BE2C (cell line): ENCODE measurements around the gene OXER1.

Experiments
- DNase-seq: peaks from one replicate; pipeline ENCODE4 v3.0.0-alpha.2; 2020
- H3K27me3 ChIP-seq: fragments of 250-450 bp; sonication (Bioruptor Pico); 2 replicates; pipeline ENCODE4 v1.5.1; 2020; ENCODE audit warnings: mild to moderate bottlenecking
- H3K36me3 ChIP-seq: fragments of 250-450 bp; sonication (Bioruptor Pico); 2 replicates; pipeline ENCODE4 v1.5.1; 2020; ENCODE audit warnings: mild to moderate bottlenecking
- H3K4me1 ChIP-seq: fragments of 250-450 bp; sonication (Bioruptor Pico); 2 replicates; pipeline ENCODE4 v1.5.1; 2020
- H3K4me3 ChIP-seq: 2 replicates; pipeline ENCODE4 v1.5.1; 2011; ENCODE audit warnings: low read depth, low read length
- H3K9me3 ChIP-seq: fragments of 250-450 bp; sonication (Bioruptor Pico); 2 replicates; pipeline ENCODE4 v1.5.1; 2020
- CTCF ChIP-seq: IDR thresholded peaks from 2 replicates; pipeline ENCODE4 v1.5.1; 2012; ENCODE audit warnings: mild to moderate bottlenecking, low read depth, low read length

Gene OXER1

GRCh38 chr2:42744545-42745082, 19.3 kb downstream of the OXER1 start:
- Histone ChIP-seq H3K4me1 (no peaks in the 10 kb centered on the region), H3K4me3 (no peak overlapping the region), H3K36me3 (no peaks in the 10 kb centered on the region; the same call in 1 of the 2 replicates), H3K27me3 (no peaks in the 10 kb centered on the region), H3K9me3 (no peaks in the 10 kb centered on the region)
- no peak for DNase-seq
- no peak for TF ChIP-seq CTCF

GRCh38 chr2:42743659-42743990, 20.3 kb downstream of the OXER1 start:
- no peak for TF ChIP-seq CTCF
- Histone ChIP-seq H3K4me1 (no peaks in the 10 kb centered on the region; the same call in 1 of the 2 replicates), H3K27me3 (no peaks in the 10 kb centered on the region), H3K9me3 (no peaks in the 10 kb centered on the region), H3K4me3 (no peak overlapping the region), H3K36me3 (no peaks in the 10 kb centered on the region; the same call in 1 of the 2 replicates)
- no peak for DNase-seq

GRCh38 chr2:42742740-42743658, 20.9 kb downstream of the OXER1 start:
- H3K9me3 ChIP-seq: no peaks in the 10 kb centered on the region
- no peak overlapping the region for H3K4me3 ChIP-seq
- H3K36me3 ChIP-seq: no peaks in the 10 kb centered on the region; the same call in 1 of the 2 replicates
- TF ChIP-seq CTCF: no peak
- H3K4me1 ChIP-seq: no peaks in the 10 kb centered on the region; the same call in none of the 2 replicates
- DNase-seq: no peak
- H3K27me3 ChIP-seq: no peaks in the 10 kb centered on the region

GRCh38 chr2:42741140-42741539, 22.8 kb downstream of the OXER1 start:
- TF ChIP-seq CTCF: no peak
- H3K27me3 ChIP-seq: no peaks in the 10 kb centered on the region
- H3K4me3 ChIP-seq: no peak overlapping the region
- no peaks in the 10 kb centered on the region; the same call in 1 of the 2 replicates for H3K36me3 ChIP-seq
- no peak for DNase-seq
- no peaks in the 10 kb centered on the region for H3K9me3 ChIP-seq
- no peaks in the 10 kb centered on the region; the same call in none of the 2 replicates for H3K4me1 ChIP-seq

- no peaks in the 10 kb centered on the region for H3K27me3 ChIP-seq
- H3K9me3 ChIP-seq: no peaks in the 10 kb centered on the region
- no peak for TF ChIP-seq CTCF
- H3K36me3 ChIP-seq: no peaks in the 10 kb centered on the region; the same call in 1 of the 2 replicates
- H3K4me3 ChIP-seq: no peak overlapping the region
- DNase-seq: no peak
- no peaks in the 10 kb centered on the region; the same call in none of the 2 replicates for H3K4me1 ChIP-seq
These were observed 27.2 kb downstream of the OXER1 start for GRCh38 chr2:42736598-42737322.
